ENCODE data around the gene GFOD1.

The GFOD1 gene

GRCh38 chr6:13471184-13471583, 16.2 kb downstream of the GFOD1 start:
- no peak overlapping the region for H3K27ac ChIP-seq (ENCODE audit: low read depth, low read length, severe bottlenecking)
- H3K9me3 ChIP-seq (ENCODE audit: control insufficient read depth, low read length), result no peaks in the 10 kb centered on the region
- 59 to 100% methylated on average over 1 to 4 of the region's 4 CpGs for WGBS, 2 experiments (ENCODE audit: insufficient coverage in 2 of 2)
- no peak overlapping the region for H3K4me3 ChIP-seq (ENCODE audit: extremely low read depth, insufficient read depth, low read length, poor library complexity, severe bottlenecking)
- H3K36me3 ChIP-seq (ENCODE audit: control insufficient read depth, insufficient read depth, low read length), result peaks cover 5% of the 10 kb centered on the region
- no peaks in the 10 kb centered on the region for H3K4me1 ChIP-seq (ENCODE audit: control insufficient read depth, insufficient read depth, low read length, poor library complexity, severe bottlenecking)

GRCh38 chr6:13470238-13471140, 16.9 kb downstream of the GFOD1 start:
- H3K9me3 ChIP-seq (ENCODE audit: control insufficient read depth, low read length), result no peaks in the 10 kb centered on the region
- H3K27ac ChIP-seq (ENCODE audit: low read depth, low read length, severe bottlenecking), result no peak overlapping the region
- WGBS, 2 experiments (ENCODE audit: insufficient coverage in 2 of 2), result 82 to 88% methylated on average over 5 of the region's 10 CpGs
- H3K4me3 ChIP-seq (ENCODE audit: extremely low read depth, insufficient read depth, low read length, poor library complexity, severe bottlenecking), result no peak overlapping the region
- peaks cover 5% of the 10 kb centered on the region for H3K36me3 ChIP-seq (ENCODE audit: control insufficient read depth, insufficient read depth, low read length)
- no peaks in the 10 kb centered on the region for H3K4me1 ChIP-seq (ENCODE audit: control insufficient read depth, insufficient read depth, low read length, poor library complexity, severe bottlenecking)

- Histone ChIP-seq H3K4me1 (ENCODE audit: control insufficient read depth, insufficient read depth, low read length, poor library complexity, severe bottlenecking) (no peaks in the 10 kb centered on the region), H3K4me3 (ENCODE audit: extremely low read depth, insufficient read depth, low read length, poor library complexity, severe bottlenecking) (no peak overlapping the region), H3K27ac (ENCODE audit: low read depth, low read length, severe bottlenecking) (no peak overlapping the region), H3K9me3 (ENCODE audit: control insufficient read depth, low read length) (no peaks in the 10 kb centered on the region), H3K36me3 (ENCODE audit: control insufficient read depth, insufficient read depth, low read length) (peaks cover 4% of the 10 kb centered on the region)
- 100% methylated on average over 1 of the region's 2 CpGs; no CpG with 5 or more reads in 1 of the 2 experiments for WGBS, 2 experiments (ENCODE audit: insufficient coverage in 2 of 2)
These were observed 17.7 kb downstream of the GFOD1 start for GRCh38 chr6:13469693-13470092.

GRCh38 chr6:13468839-13469238, 18.6 kb downstream of the GFOD1 start:
- 83% methylated on average over 1 of the region's 1 CpG; no CpG with 5 or more reads in 1 of the 2 experiments for WGBS, 2 experiments (ENCODE audit: insufficient coverage in 2 of 2)
- Histone ChIP-seq H3K4me1 (ENCODE audit: control insufficient read depth, insufficient read depth, low read length, poor library complexity, severe bottlenecking) (peaks cover 6% of the 10 kb centered on the region), H3K36me3 (ENCODE audit: control insufficient read depth, insufficient read depth, low read length) (no peaks in the 10 kb centered on the region), H3K4me3 (ENCODE audit: extremely low read depth, insufficient read depth, low read length, poor library complexity, severe bottlenecking) (no peak overlapping the region), H3K27ac (ENCODE audit: low read depth, low read length, severe bottlenecking) (no peak overlapping the region), H3K9me3 (ENCODE audit: control insufficient read depth, low read length) (no peaks in the 10 kb centered on the region)

- Histone ChIP-seq H3K36me3 (ENCODE audit: control insufficient read depth, insufficient read depth, low read length) (no peaks in the 10 kb centered on the region), H3K4me1 (ENCODE audit: control insufficient read depth, insufficient read depth, low read length, poor library complexity, severe bottlenecking) (peaks cover 21% of the 10 kb centered on the region), H3K27ac (ENCODE audit: low read depth, low read length, severe bottlenecking) (no peak overlapping the region), H3K4me3 (ENCODE audit: extremely low read depth, insufficient read depth, low read length, poor library complexity, severe bottlenecking) (no peak overlapping the region), H3K9me3 (ENCODE audit: control insufficient read depth, low read length) (no peaks in the 10 kb centered on the region)
- 82 to 100% methylated on average over 1 to 3 of the region's 3 CpGs for WGBS, 2 experiments (ENCODE audit: insufficient coverage in 2 of 2)
These were observed 20.2 kb downstream of the GFOD1 start for GRCh38 chr6:13467216-13467600.

- H3K4me3 ChIP-seq (ENCODE audit: extremely low read depth, insufficient read depth, low read length, poor library complexity, severe bottlenecking), result no peak overlapping the region
- H3K4me1 ChIP-seq (ENCODE audit: control insufficient read depth, insufficient read depth, low read length, poor library complexity, severe bottlenecking), result peaks cover 26% of the 10 kb centered on the region
- no peaks in the 10 kb centered on the region for H3K36me3 ChIP-seq (ENCODE audit: control insufficient read depth, insufficient read depth, low read length)
- H3K9me3 ChIP-seq (ENCODE audit: control insufficient read depth, low read length), result no peaks in the 10 kb centered on the region
- H3K27ac ChIP-seq (ENCODE audit: low read depth, low read length, severe bottlenecking), result no peak overlapping the region
- 83 to 100% methylated on average over 2 to 3 of the region's 6 CpGs for WGBS, 2 experiments (ENCODE audit: insufficient coverage in 2 of 2)
These were observed 20.8 kb downstream of the GFOD1 start for GRCh38 chr6:13466304-13467215.

- WGBS, 2 experiments (ENCODE audit: insufficient coverage in 2 of 2), result 89% methylated on average over 1 of the region's 1 CpG; no CpG with 5 or more reads in 1 of the 2 experiments
- no peak overlapping the region for H3K27ac ChIP-seq (ENCODE audit: low read depth, low read length, severe bottlenecking)
- H3K36me3 ChIP-seq (ENCODE audit: control insufficient read depth, insufficient read depth, low read length), result peaks cover 4% of the 10 kb centered on the region
- H3K9me3 ChIP-seq (ENCODE audit: control insufficient read depth, low read length), result no peaks in the 10 kb centered on the region
- H3K4me3 ChIP-seq (ENCODE audit: extremely low read depth, insufficient read depth, low read length, poor library complexity, severe bottlenecking), result no peak overlapping the region
- H3K4me1 ChIP-seq (ENCODE audit: control insufficient read depth, insufficient read depth, low read length, poor library complexity, severe bottlenecking), result peaks cover 26% of the 10 kb centered on the region
These were observed 21.7 kb downstream of the GFOD1 start for GRCh38 chr6:13465734-13466133.

- peaks cover 26% of the 10 kb centered on the region for H3K4me1 ChIP-seq (ENCODE audit: control insufficient read depth, insufficient read depth, low read length, poor library complexity, severe bottlenecking)
- peaks cover 8% of the 10 kb centered on the region for H3K36me3 ChIP-seq (ENCODE audit: control insufficient read depth, insufficient read depth, low read length)
- 100% methylated on average over 2 to 3 of the region's 4 CpGs for WGBS, 2 experiments (ENCODE audit: insufficient coverage in 2 of 2)
- no peak overlapping the region for H3K4me3 ChIP-seq (ENCODE audit: extremely low read depth, insufficient read depth, low read length, poor library complexity, severe bottlenecking)
- H3K9me3 ChIP-seq (ENCODE audit: control insufficient read depth, low read length), result no peaks in the 10 kb centered on the region
- H3K27ac ChIP-seq (ENCODE audit: low read depth, low read length, severe bottlenecking), result no peak overlapping the region
These were observed 23.5 kb downstream of the GFOD1 start for GRCh38 chr6:13463941-13464340.

- H3K9me3 ChIP-seq (ENCODE audit: control insufficient read depth, low read length), result no peaks in the 10 kb centered on the region
- no peak overlapping the region for H3K27ac ChIP-seq (ENCODE audit: low read depth, low read length, severe bottlenecking)
- H3K36me3 ChIP-seq (ENCODE audit: control insufficient read depth, insufficient read depth, low read length), result peaks cover 8% of the 10 kb centered on the region
- H3K4me3 ChIP-seq (ENCODE audit: extremely low read depth, insufficient read depth, low read length, poor library complexity, severe bottlenecking), result no peak overlapping the region
- H3K4me1 ChIP-seq (ENCODE audit: control insufficient read depth, insufficient read depth, low read length, poor library complexity, severe bottlenecking), result peaks cover 26% of the 10 kb centered on the region
- 90 to 92% methylated on average over 6 of the region's 8 CpGs for WGBS, 2 experiments (ENCODE audit: insufficient coverage in 2 of 2)
These were observed 24.1 kb downstream of the GFOD1 start for GRCh38 chr6:13463328-13463717.

GRCh38 chr6:13462458-13463327, 24.7 kb downstream of the GFOD1 start:
- Histone ChIP-seq H3K36me3 (ENCODE audit: control insufficient read depth, insufficient read depth, low read length) (peaks cover 8% of the 10 kb centered on the region), H3K4me1 (ENCODE audit: control insufficient read depth, insufficient read depth, low read length, poor library complexity, severe bottlenecking) (peaks cover 26% of the 10 kb centered on the region), H3K27ac (ENCODE audit: low read depth, low read length, severe bottlenecking) (peak overlapping the region; percentile 43), H3K4me3 (ENCODE audit: extremely low read depth, insufficient read depth, low read length, poor library complexity, severe bottlenecking) (no peak overlapping the region), H3K9me3 (ENCODE audit: control insufficient read depth, low read length) (no peaks in the 10 kb centered on the region)
- 32 to 45% methylated on average over 9 to 11 of the region's 12 CpGs for WGBS, 2 experiments (ENCODE audit: insufficient coverage in 2 of 2)

Data from mesodermal cell (in vitro differentiated cells).